Activated CD8-positive, alpha-beta T cell treated with anti-CD3 and anti-CD28 coated beads for 36 hours (primary cell): ENCODE results near the gene GABRA6. TPM values are rescaled to one million over a fixed set of nuclear protein-coding genes. Genes with fewer than 3 reads are reported as not detected.

Experiments used
- ATAC-seq: fragments of 200-7000 bp; cut with Tn5 transposase; one replicate; pipeline ENCODE4 v1.10.0; 2021; ENCODE audit warnings: mild to moderate bottlenecking, moderate library complexity
- CTCF ChIA-PET: fragments of 350-600 bp; sonication (Branson Sonifier 250); formaldehyde crosslinking; loops from one replicate; lab custom pipeline; 2021; ENCODE audit warnings: antibody characterized with exemption; lab: Charles Lee
- POLR2A ChIA-PET: fragments of 350-600 bp; sonication (Branson Sonifier 250); formaldehyde crosslinking; loops from one replicate; lab custom pipeline; 2021; ENCODE audit warnings: antibody characterized with exemption; lab: Charles Lee
- DNase-seq: peaks from one replicate; pipeline ENCODE4 v3.0.0-alpha.2; 2020
- H3K27ac Mint-ChIP-seq: one replicate; pipeline ENCODE4 v1.8.0; 2021; ENCODE audit warnings: mild to moderate bottlenecking, mixed read lengths
- H3K27me3 Mint-ChIP-seq: one replicate; pipeline ENCODE4 v1.8.0; 2021; ENCODE audit warnings: mixed read lengths
- H3K36me3 Mint-ChIP-seq: one replicate; pipeline ENCODE4 v1.8.0; 2021; ENCODE audit warnings: low read depth, mixed read lengths
- H3K4me1 Mint-ChIP-seq: one replicate; pipeline ENCODE4 v1.8.0; 2021; ENCODE audit warnings: low read depth, mixed read lengths
- H3K4me3 Mint-ChIP-seq: one replicate; pipeline ENCODE4 v1.8.0; 2021; ENCODE audit warnings: mild to moderate bottlenecking, moderate library complexity, mixed read lengths
- H3K9me3 Mint-ChIP-seq: one replicate; pipeline ENCODE4 v1.8.0; 2021; ENCODE audit warnings: mixed read lengths
- intact Hi-C: fragments of 100-400 bp; cut with micrococcal nuclease; formaldehyde crosslinking; loops from one replicate; pipeline ENCODE4 v1.10.0; 2022
- total RNA-seq, 2 experiments: library from RNA; stranded (reverse); gene quantifications; one replicate each; pipeline ENCODE4 v1.2.3, GENCODE V29; 2021
- TF ChIP-seq, protein P1 (sequence below): fragments of 200-600 bp; IDR thresholded peaks from one replicate; pipeline ENCODE4 v1.8.0; 2022; ENCODE audit warnings: antibody characterized with exemption, mild to moderate bottlenecking

The GABRA6 gene
- total RNA-seq, 2 experiments from 2014 or later = not detected

DNA sequence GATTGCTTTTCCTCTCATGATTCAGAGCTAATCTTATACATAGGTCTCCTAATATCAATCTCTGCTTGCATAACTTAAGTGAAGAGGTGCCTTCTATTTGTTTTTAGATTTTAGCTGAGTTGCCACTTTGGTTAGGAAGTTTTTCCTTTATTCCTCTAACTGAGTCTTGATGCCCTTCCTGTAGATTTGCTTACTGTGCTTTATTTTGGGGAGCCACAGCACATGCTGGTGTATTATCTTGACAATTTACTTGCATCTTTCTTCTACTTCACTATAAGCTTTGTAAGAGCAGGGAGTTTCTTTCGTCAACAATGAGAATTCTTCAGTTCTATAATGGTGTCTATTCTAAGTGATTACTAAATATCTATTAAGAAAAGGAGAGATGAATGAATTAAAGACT lies 54.9 kb downstream of the GABRA6 start:
- Mint-ChIP-seq H3K27me3 (no peaks in the 10 kb centered on the region), H3K36me3 (no peaks in the 10 kb centered on the region), H3K9me3 (peaks cover 5% of the 10 kb centered on the region), H3K27ac (no peak overlapping the region), H3K4me3 (no peak overlapping the region), H3K4me1 (no peaks in the 10 kb centered on the region)
- CTCF ChIA-PET = no interaction called here
- intact Hi-C loops = no loop called here
- DNase-seq (no peak), ATAC-seq (no peak)
- TF ChIP-seq, protein P1, sequence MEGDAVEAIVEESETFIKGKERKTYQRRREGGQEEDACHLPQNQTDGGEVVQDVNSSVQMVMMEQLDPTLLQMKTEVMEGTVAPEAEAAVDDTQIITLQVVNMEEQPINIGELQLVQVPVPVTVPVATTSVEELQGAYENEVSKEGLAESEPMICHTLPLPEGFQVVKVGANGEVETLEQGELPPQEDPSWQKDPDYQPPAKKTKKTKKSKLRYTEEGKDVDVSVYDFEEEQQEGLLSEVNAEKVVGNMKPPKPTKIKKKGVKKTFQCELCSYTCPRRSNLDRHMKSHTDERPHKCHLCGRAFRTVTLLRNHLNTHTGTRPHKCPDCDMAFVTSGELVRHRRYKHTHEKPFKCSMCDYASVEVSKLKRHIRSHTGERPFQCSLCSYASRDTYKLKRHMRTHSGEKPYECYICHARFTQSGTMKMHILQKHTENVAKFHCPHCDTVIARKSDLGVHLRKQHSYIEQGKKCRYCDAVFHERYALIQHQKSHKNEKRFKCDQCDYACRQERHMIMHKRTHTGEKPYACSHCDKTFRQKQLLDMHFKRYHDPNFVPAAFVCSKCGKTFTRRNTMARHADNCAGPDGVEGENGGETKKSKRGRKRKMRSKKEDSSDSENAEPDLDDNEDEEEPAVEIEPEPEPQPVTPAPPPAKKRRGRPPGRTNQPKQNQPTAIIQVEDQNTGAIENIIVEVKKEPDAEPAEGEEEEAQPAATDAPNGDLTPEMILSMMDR = no peak
- POLR2A ChIA-PET = no interaction called here

DNA sequence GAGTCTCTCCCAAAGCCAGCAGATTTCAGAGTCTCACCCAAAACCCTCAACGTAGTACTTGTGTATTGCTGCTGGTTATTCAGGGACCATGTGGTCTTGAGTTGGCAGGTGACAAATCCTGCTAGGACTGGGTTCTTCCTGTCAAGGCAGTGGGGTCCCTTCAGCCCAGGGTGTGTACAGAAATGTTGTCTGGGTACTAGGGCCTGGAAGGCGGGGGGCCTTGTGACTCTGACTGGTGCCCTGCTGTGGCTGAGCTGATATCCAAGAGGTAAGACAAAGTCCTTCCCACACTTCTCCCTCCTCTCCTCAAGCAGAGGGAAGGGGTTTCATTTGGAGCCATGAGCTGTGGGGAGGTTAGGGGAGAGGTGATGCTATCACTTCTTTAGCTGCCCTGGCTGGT lies 58.8 kb downstream of the GABRA6 start:
- Mint-ChIP-seq H3K4me3 (no peak overlapping the region), H3K9me3 (peaks cover 4% of the 10 kb centered on the region), H3K27me3 (no peaks in the 10 kb centered on the region), H3K36me3 (no peaks in the 10 kb centered on the region), H3K27ac (no peak overlapping the region), H3K4me1 (no peaks in the 10 kb centered on the region)
- DNase-seq (no peak), ATAC-seq (no peak)
- intact Hi-C loops = no loop called here
- CTCF ChIA-PET = no interaction called here
- TF ChIP-seq, protein P1 = no peak
- POLR2A ChIA-PET = no interaction called here

DNA sequence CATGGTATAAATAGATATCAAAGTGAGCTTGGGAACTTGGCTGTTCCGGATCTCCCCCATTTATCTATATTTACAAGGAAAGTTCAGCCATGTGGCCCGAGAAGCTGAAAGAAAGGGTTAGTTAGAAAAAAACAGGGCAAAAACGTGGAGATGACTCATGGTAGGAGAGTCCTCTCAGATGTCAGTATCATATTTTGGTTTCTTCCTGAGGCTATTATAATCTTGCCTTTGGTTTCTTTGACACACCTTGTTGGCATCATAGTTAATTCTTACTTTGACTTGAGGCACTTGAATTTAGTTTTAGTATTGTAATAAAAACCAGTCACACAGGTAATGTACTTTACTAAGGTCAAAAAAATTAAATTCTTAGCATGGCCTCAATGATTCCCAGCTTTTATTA lies 59.9 kb downstream of the GABRA6 start:
- ChIA-PET POLR2A (no interaction called here), CTCF (no interaction called here)
- peaks cover 3% of the 10 kb centered on the region for H3K9me3 Mint-ChIP-seq
- H3K36me3 Mint-ChIP-seq = no peaks in the 10 kb centered on the region
- ATAC-seq (no peak), DNase-seq (no peak)
- intact Hi-C loops = no loop called here
- H3K4me1 Mint-ChIP-seq = no peaks in the 10 kb centered on the region
- no peak overlapping the region for H3K4me3 Mint-ChIP-seq
- TF ChIP-seq, protein P1 = no peak
- no peaks in the 10 kb centered on the region for H3K27me3 Mint-ChIP-seq
- no peak overlapping the region for H3K27ac Mint-ChIP-seq

DNA sequence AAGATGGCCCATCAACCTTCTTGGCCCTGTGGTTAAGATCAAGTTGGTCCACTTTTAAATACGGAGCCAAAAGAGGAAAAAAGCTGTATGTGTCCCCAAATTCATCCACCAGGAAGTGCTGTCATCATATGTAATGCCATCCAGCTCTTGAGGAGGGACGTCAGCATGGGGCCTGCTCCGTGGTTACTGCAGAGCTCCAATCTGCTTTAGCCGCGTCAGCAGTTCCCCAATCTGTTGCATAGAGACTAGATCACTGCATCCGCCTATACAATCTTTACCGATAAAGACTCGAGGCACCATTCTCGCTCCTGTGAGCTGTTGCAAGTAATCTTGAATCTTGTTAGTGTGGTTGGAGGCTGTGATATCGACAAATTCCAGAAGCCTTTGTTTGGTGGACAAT lies 65.7 kb downstream of the GABRA6 start:
- Mint-ChIP-seq H3K4me1 (no peaks in the 10 kb centered on the region), H3K4me3 (no peak overlapping the region), H3K9me3 (peaks cover 4% of the 10 kb centered on the region), H3K27ac (no peak overlapping the region), H3K27me3 (no peaks in the 10 kb centered on the region), H3K36me3 (no peaks in the 10 kb centered on the region)
- intact Hi-C loops = no loop called here
- TF ChIP-seq, protein P1 = no peak
- ATAC-seq (no peak), DNase-seq (no peak)
- ChIA-PET POLR2A (no interaction called here), CTCF (no interaction called here)

Other genes with a start within 250 kb of the GABRA6 start
- gene GABRB2, start 139.0 kb upstream of the GABRA6 start, total RNA-seq = not detected
- gene GABRA1, start 162.4 kb downstream of the GABRA6 start, total RNA-seq = not detected